ENCODE results near the gene ZFC3H1. TPM values are rescaled to one million over a fixed set of nuclear protein-coding genes. Genes with fewer than 3 reads are reported as not detected.

Gene ZFC3H1
- total RNA-seq, 1 experiment from 2014 or later: 24.4 TPM

DNA sequence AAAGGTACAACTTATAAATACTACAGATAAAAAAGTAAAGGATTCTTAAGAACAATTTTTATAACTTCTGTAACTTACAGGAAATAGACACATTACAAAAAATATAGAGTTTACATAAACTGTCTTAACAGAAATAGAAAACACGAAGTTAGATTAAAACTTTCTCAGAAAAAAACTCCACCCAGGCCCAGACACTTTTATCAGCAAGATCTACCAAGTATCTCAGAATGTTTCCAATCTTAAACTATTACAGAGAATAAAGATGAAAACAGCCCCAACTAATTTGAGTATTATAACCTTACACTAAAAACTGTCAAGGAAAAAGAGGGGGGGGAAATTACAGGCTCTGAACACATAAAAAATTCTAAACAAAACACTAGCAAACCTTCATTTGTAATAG, 8.2 kb downstream of the ZFC3H1 start:
- Histone ChIP-seq H2BK120ac (ENCODE audit: low read depth, low read length, poor library complexity, severe bottlenecking) (no peak overlapping the region), H3K4me1 (ENCODE audit: insufficient read depth, low read length) (no peaks in the 10 kb centered on the region), H3K4me2 (ENCODE audit: insufficient read depth, insufficient read length, low read length) (no peak overlapping the region), H3K27ac (ENCODE audit: insufficient read length, low read depth, low read length) (no peak overlapping the region), H3K23ac (ENCODE audit: insufficient read length, low read depth, low read length) (no peak overlapping the region), H2BK5ac (ENCODE audit: insufficient read length, low read length) (no peak overlapping the region), H3K56ac (ENCODE audit: insufficient read length, low read depth, low read length) (no peak overlapping the region), H3K4ac (ENCODE audit: low read depth, low read length) (no peak overlapping the region), H3K9me3 (ENCODE audit: control insufficient read depth, low read depth, low read length) (no peaks in the 10 kb centered on the region), H2AK5ac (ENCODE audit: insufficient read length, low read length) (no peak overlapping the region), H3K27me3 (ENCODE audit: insufficient read depth, low read length) (no peaks in the 10 kb centered on the region), H3K79me1 (ENCODE audit: insufficient read depth, low read depth, low read length, poor library complexity, severe bottlenecking) (no peaks in the 10 kb centered on the region), H3T11ph (ENCODE audit: low read length) (no peak overlapping the region), H3K14ac (ENCODE audit: insufficient read depth, low read length) (no peak overlapping the region), H4K8ac (replicated peaks; ENCODE audit: insufficient read length, low read depth, low read length) (no peak overlapping the region), H3K79me2 (ENCODE audit: insufficient read depth, low read length) (peaks cover 3% of the 10 kb centered on the region; the same call in 1 of the 2 replicates), H3K23me2 (ENCODE audit: insufficient read length, low read depth, low read length, poor library complexity, severe bottlenecking) (no peaks in the 10 kb centered on the region), H3K18ac (ENCODE audit: insufficient read length, low read depth, low read length) (no peak overlapping the region), H4K91ac (ENCODE audit: insufficient read length, low read depth, low read length) (no peak overlapping the region), H2BK12ac (ENCODE audit: insufficient read length, low read depth, low read length) (no peak overlapping the region), H2AFZ (ENCODE audit: low read length) (no peak overlapping the region), H2BK20ac (ENCODE audit: low read depth, low read length, poor library complexity, severe bottlenecking) (no peak overlapping the region), H4K20me1 (ENCODE audit: control insufficient read depth, insufficient read depth, insufficient read length) (no peaks in the 10 kb centered on the region), H3K9ac (ENCODE audit: extremely low read depth, insufficient read length, low read length) (no peak overlapping the region), H2BK15ac (ENCODE audit: low read depth, low read length) (no peak overlapping the region), H4K5ac (ENCODE audit: insufficient read length, low read depth, low read length) (no peak overlapping the region)
- no peak for DNase-seq
- H3K27ac Mint-ChIP-seq: no peak overlapping the region
- WGBS (ENCODE audit: extremely low coverage, insufficient read length, low lambda C conversion rate): no CpG with 5 or more reads among the region's 1 CpG
- no peaks in the 10 kb centered on the region for H3K27me3 Mint-ChIP-seq (ENCODE audit: low read depth)
- H3K4me3 Mint-ChIP-seq: no peak overlapping the region
- H3K36me3 Mint-ChIP-seq (ENCODE audit: insufficient read depth in 1 of 3, low read depth in 3 of 3): peaks cover 29 to 32% (median 31%) of the 10 kb centered on the region in 3 experiments
- H3K4me1 Mint-ChIP-seq: peaks cover 3 to 8% of the 10 kb centered on the region in 2 experiments; a peak in 3 of 4 replicates
- TF ChIP-seq, protein P1, sequence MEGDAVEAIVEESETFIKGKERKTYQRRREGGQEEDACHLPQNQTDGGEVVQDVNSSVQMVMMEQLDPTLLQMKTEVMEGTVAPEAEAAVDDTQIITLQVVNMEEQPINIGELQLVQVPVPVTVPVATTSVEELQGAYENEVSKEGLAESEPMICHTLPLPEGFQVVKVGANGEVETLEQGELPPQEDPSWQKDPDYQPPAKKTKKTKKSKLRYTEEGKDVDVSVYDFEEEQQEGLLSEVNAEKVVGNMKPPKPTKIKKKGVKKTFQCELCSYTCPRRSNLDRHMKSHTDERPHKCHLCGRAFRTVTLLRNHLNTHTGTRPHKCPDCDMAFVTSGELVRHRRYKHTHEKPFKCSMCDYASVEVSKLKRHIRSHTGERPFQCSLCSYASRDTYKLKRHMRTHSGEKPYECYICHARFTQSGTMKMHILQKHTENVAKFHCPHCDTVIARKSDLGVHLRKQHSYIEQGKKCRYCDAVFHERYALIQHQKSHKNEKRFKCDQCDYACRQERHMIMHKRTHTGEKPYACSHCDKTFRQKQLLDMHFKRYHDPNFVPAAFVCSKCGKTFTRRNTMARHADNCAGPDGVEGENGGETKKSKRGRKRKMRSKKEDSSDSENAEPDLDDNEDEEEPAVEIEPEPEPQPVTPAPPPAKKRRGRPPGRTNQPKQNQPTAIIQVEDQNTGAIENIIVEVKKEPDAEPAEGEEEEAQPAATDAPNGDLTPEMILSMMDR (conservative IDR thresholded peaks at IDR 0.05): no peak
- peaks cover 0 to 2% of the 10 kb centered on the region in 2 experiments; a peak in 3 of 5 replicates for H3K9me3 Mint-ChIP-seq
